ENCODE data around the gene FCER2. TPM values are rescaled to one million over a fixed set of nuclear protein-coding genes. Genes with fewer than 3 reads are reported as not detected.

FCER2 gene
- total RNA-seq, 1 experiment from 2014 or later: not detected

DNA sequence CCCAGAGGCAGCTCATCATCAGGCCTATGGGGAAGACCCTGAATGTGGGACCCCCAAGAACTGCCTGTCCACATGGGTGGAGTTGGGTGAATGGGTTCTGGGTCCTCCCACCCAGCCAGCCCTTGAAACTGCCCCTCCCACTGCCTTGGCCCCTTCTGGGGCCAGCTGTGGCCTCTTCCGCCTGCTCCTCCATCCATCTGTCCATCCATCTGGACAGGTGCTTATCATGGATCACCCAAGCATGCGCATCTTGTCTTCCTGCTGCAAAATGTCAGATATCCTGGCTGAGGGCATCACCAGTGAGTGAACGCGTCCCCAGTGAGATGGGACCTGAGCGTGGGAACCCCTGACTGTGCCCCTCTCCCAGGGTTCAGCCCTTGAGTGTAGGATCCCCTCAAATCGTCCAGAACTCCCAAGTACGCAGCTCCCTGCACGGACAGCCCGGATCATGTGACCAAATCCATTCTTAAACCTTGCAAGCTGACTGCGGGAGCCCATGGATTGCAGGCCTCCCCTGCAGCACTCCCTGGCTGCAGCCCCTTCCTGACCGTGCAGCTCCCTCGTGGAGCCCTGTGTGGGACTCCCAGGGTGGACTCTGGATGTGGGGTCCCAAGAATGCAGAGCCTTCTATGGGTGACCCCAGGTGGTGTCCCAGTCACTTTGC is 63.0 kb downstream of the FCER2 start:
- Histone ChIP-seq H3K4me1 (replicated peaks) (no peaks in the 10 kb centered on the region), H3K4me3 (no peak overlapping the region), H3K9me3 (replicated peaks) (no peaks in the 10 kb centered on the region; the same call in 1 of the 2 replicates), H3K27me3 (replicated peaks) (peaks cover 31% of the 10 kb centered on the region), H3K36me3 (no peaks in the 10 kb centered on the region), H3K27ac (no peak overlapping the region)
- no peak for DNase-seq (ENCODE audit: low read depth in 1 of 2, low spot score in 2 of 2)

Other genes with a start within 250 kb of the FCER2 start
- 0.47 TPM in 1 of 2 replicates, not detected in the other for gene PEX11G, start 213.1 kb downstream of the FCER2 start, total RNA-seq (2014; rRNA removed; shearing (Covaris generic))
- gene ZNF358, start 186.0 kb downstream of the FCER2 start, total RNA-seq (2014; rRNA removed; shearing (Covaris generic)): 31.4 and 33.7 TPM in 2 replicates
- 2.9 and 5.5 TPM in 2 replicates for gene MCOLN1, start 179.5 kb downstream of the FCER2 start, total RNA-seq (2014; rRNA removed; shearing (Covaris generic))
- 41.6 and 47.5 TPM in 2 replicates for gene PNPLA6, start 166.4 kb downstream of the FCER2 start, total RNA-seq (2014; rRNA removed; shearing (Covaris generic))
- not detected in 2 replicates for gene CAMSAP3, start 106.3 kb downstream of the FCER2 start, total RNA-seq (2014; rRNA removed; shearing (Covaris generic))
- 32.0 and 35.0 TPM in 2 replicates for gene XAB2, start 72.6 kb downstream of the FCER2 start, total RNA-seq (2014; rRNA removed; shearing (Covaris generic))
- 32.5 and 68.2 TPM in 2 replicates for gene PET100, start 72.3 kb downstream of the FCER2 start, total RNA-seq (2014; rRNA removed; shearing (Covaris generic))
- not detected in 2 replicates for gene PCP2, start 68.4 kb downstream of the FCER2 start, total RNA-seq (2014; rRNA removed; shearing (Covaris generic))
- 0.13 TPM in 1 of 2 replicates, not detected in the other for gene STXBP2, start 65.0 kb downstream of the FCER2 start, total RNA-seq (2014; rRNA removed; shearing (Covaris generic))
- not detected in 2 replicates for gene RETN, start 33.1 kb downstream of the FCER2 start, total RNA-seq (2014; rRNA removed; shearing (Covaris generic))
- not detected in 2 replicates for gene MCEMP1, start 25.0 kb downstream of the FCER2 start, total RNA-seq (2014; rRNA removed; shearing (Covaris generic))
- 129 and 131 TPM in 2 replicates for gene TRAPPC5, start 21.3 kb downstream of the FCER2 start, total RNA-seq (2014; rRNA removed; shearing (Covaris generic))
- gene CLEC4G, start 30.0 kb upstream of the FCER2 start, total RNA-seq (2014; rRNA removed; shearing (Covaris generic)): not detected in 2 replicates
- not detected in 2 replicates for gene CD209, start 45.4 kb upstream of the FCER2 start, total RNA-seq (2014; rRNA removed; shearing (Covaris generic))
- not detected in 2 replicates for gene CLEC4M, start 61.1 kb upstream of the FCER2 start, total RNA-seq (2014; rRNA removed; shearing (Covaris generic))
- 15.6 and 16.3 TPM in 2 replicates for gene EVI5L, start 128.1 kb upstream of the FCER2 start, total RNA-seq (2014; rRNA removed; shearing (Covaris generic))
- gene PRR36, start 172.3 kb upstream of the FCER2 start, total RNA-seq (2014; rRNA removed; shearing (Covaris generic)): not detected in 2 replicates
- gene LRRC8E, start 186.4 kb upstream of the FCER2 start, total RNA-seq (2014; rRNA removed; shearing (Covaris generic)): 1.9 and 2.1 TPM in 2 replicates
- gene MAP2K7, start 201.7 kb upstream of the FCER2 start, total RNA-seq (2014; rRNA removed; shearing (Covaris generic)): 3.2 and 9.7 TPM in 2 replicates
- gene TGFBR3L, start 212.7 kb upstream of the FCER2 start, total RNA-seq (2014; rRNA removed; shearing (Covaris generic)): not detected in 2 replicates
- gene SNAPC2, start 218.2 kb upstream of the FCER2 start, total RNA-seq (2014; rRNA removed; shearing (Covaris generic)): 26.6 and 27.8 TPM in 2 replicates
- not detected in 2 replicates for gene CTXN1, start 224.0 kb upstream of the FCER2 start, total RNA-seq (2014; rRNA removed; shearing (Covaris generic))
- 49.6 and 65.3 TPM in 2 replicates for gene TIMM44, start 241.5 kb upstream of the FCER2 start, total RNA-seq (2014; rRNA removed; shearing (Covaris generic))